SW 1271 (cell line): Measurements from ENCODE around the gene PTPRG.

ENCODE experiments used
- DNase-seq, 2 experiments: peaks; one replicate each; lab custom pipeline; 2025; lab: John Stamatoyannopoulos, UW

Gene PTPRG

GRCh38 chr3:61589856-61590255 is 28.5 kb downstream of the PTPRG start:
- no peak for DNase-seq

- DNase-seq = no peak
Measured at GRCh38 chr3:61591300-61591699, 29.9 kb downstream of the PTPRG start.

DNA sequence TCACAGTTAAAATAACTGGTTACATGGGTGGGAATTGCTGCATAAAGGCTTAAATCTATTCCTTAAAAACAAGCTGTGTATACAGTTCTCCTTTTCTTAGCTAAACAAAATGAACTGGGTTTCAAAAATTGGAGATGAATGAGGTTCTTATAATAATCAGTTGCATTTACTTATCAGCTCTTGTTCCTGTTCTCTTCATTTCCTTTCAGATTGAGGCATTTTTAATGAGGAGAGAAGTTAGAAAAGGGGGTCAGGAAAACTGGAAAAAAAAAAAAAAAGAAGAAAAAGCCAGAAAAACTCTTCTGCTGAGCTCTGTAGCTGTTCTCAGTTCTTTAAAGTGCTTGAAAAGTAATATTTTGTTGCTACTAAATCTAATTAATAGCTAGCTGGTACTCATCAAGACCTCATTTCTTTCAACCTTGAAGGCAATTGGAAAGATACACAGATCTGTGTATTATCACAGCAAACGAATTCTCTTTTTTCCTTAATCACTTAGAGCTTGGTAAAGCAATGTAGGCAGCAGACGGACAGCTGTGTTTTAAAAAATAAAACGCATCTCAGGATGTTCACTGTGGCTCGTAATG is 32.2 kb downstream of the PTPRG start:
- DNase-seq = no peak

DNA sequence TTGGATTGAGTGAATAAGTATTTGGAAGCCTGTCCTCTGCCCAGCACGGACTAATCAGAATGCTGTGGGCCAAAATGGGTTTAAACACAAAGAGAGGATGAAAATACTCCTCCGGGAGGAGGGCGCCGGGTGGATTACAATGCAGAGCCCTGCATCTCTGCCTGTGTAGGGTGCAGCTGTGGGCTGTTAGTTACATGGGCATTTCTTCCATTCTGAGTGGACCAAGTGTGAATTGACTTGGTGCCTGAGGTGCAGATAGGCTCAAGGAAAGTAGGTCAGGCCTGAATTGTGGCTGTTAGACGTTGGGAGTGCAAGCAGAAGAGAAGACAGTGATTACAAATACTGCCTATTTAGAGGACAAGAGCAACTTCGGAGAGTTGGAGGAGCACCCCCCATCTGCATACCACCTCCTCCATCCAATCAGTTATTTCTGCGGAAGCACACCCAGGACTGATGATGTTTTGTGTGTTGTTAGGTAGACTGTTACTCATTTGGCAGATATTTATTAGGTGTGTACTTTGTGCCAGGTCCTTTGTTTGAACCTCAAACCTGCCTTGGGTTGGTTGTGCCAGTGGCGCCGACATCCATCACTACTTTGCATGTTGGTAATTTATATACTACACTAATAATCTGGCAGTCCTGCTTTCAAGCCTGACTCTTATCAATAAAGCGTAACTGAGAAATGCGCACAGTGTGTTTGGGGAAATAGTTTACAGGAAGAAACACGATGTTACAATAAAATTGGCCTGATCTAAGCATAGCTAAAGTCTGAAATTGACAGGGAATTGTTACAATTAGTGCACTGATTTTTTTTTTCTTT is 33.0 kb downstream of the PTPRG start:
- DNase-seq = no peak

- no peak for DNase-seq
Measured at GRCh38 chr3:61594964-61595285, 33.6 kb downstream of the PTPRG start.

DNA sequence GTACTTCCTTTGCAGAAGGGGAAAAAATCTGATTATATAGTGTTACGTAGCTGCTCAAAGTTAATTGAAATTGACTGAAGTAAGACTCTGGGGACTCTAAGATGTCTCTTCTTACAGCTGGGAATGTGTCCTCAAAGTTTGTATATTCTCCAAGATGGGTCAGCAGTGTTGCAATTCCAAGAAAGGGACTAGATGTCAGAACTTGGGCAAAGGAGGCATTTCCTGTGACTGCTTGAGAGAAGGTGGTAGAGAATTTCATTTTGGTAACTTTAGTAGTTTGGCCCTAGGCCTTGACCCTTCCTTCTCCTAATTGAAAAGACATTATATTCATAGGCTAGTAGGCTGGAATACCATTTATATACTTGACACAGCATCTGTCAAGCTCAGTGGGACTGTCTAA is 33.9 kb downstream of the PTPRG start:
- no peak for DNase-seq

- DNase-seq = no peak
Measured at GRCh38 chr3:61595826-61596225, 34.5 kb downstream of the PTPRG start.

- DNase-seq = no peak
Measured at GRCh38 chr3:61597906-61598305, 36.5 kb downstream of the PTPRG start.

DNA sequence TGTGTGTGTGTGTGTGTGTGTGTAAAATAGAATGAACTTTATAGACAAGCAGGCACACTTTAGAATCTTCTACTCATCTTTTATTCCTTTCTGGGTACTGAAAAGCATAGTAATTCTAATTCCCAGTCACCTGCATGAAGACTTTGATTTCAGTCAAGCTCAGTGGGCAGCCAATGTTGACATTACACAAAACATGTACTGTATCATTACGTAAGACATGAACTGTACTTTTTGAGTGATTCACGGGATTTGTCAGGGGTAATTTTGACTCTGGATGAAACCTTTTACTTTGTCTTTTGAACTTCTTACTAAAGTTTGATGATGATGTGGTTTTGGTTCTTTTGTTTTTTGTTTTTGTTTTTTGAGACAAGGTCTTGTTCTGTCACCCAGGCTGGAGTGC is 38.8 kb downstream of the PTPRG start:
- DNase-seq = no peak

GRCh38 chr3:61601831-61602230 is 40.5 kb downstream of the PTPRG start:
- DNase-seq = no peak

DNA sequence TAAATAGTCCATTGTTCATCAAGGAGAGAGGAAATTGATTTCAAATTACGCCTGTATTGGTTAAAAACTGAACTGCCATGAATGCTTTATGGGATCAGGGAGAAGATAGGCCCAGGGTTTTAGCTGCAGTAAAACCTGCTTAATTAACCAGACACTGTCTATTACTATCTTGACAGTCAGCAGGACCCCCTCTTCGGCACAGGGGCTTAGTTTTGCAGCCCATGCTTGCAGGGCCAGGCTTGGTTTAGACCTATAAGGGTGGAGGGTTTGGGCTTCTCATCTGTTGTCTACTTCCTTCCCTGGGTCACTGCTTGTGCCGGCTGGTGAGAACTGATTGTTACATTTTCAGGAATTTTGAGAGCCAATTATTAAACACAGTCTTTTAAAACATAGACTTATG is 41.1 kb downstream of the PTPRG start:
- no peak for DNase-seq

GRCh38 chr3:61605589-61606175 is 44.3 kb downstream of the PTPRG start:
- no peak for DNase-seq

DNA sequence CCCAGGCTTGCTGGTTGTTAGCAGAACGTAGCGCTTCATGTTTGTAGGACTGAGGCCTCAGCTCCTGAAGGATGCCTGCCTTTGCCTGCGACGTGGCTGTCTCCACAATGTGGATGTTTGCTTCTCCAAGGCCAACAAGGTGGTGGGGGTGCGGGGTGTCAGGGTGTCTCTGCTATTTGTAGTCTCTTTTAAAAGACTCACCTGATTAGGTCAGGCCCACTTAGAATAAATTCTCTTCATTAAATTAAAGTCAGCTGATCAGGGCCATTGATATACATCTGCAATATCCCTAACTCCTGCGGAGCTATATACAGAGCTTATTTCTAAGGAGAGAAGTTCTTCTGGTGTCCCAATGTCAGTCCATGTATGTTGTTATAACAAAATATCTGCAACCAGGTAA is 44.8 kb downstream of the PTPRG start:
- no peak for DNase-seq

DNA sequence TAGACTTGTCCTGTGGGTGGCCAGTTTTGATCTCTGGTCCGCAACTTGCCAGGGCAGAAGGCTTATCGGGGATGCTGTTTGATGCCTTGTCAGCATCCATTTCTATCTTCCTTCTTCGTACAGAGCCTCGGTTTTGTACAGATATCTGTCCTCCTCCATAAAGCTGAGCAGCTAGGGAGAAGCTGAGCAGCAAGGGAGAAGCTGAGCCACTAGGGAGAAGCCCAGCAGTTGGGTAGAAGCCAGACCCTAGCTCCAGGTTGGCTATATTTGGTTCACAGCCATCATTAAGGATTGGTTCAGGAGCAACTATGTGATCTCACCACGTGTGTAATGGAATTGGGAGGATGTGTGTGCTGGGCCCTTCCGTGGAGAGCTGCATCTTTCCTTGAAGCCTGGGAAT is 46.7 kb downstream of the PTPRG start:
- DNase-seq = no peak

DNA sequence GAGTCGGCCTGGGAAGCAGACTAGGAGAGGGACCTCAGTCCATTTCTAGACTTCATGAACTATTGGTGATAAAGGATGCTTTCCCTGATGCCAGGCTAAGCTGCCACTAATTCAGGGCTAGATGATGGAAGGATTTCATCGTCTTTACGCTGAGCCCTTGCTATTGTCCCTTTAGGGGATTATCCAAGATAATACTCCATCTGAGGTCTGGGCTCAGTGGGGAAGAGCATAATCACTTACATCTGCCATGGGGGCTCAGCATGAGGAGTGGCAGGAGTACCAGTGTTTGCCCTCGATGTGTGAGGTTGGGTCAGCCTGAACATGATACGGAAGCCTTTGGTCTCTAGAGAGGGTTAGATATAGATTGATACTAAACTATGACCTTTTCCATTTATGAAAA is 47.3 kb downstream of the PTPRG start:
- no peak for DNase-seq

DNA sequence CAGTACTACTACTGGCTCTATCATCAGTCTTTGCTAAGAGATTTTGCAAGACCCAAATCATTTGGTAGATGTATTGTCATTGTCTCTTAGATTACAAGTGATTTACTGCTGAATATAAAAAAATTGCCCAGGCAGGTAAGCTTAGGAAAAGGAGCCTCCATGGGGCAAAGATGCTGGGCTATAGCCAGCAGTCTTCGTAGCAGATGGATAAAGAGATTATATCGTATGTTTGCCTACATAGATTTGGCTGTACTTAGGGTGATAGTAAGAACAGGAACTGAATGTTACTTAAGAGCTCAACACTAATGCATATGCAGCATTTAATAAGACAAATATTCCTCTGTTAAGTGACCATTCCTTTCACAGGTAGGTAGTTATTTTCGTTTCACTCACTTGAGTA is 48.9 kb downstream of the PTPRG start:
- DNase-seq = no peak

- no peak for DNase-seq
Measured at GRCh38 chr3:61612211-61613194, 51.1 kb downstream of the PTPRG start.

DNA sequence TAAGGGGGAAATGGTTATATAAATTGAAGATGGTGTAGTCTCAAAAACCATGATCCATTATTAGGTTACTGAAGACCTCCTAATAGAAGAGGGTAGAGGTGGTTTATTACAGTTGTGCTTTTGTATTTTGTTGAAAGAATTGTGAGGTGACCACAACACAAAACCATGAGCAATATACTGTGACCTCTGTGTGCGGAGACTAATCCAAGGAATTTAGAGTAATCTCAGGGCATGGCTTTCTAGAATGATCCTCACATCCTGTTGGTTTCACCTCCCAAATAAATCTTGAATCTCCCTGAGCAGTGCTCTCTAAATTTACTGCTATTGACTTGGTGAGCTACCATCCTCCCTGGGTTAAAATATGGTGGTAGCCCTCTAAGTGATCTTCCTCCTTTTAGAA is 52.3 kb downstream of the PTPRG start:
- no peak for DNase-seq

DNA sequence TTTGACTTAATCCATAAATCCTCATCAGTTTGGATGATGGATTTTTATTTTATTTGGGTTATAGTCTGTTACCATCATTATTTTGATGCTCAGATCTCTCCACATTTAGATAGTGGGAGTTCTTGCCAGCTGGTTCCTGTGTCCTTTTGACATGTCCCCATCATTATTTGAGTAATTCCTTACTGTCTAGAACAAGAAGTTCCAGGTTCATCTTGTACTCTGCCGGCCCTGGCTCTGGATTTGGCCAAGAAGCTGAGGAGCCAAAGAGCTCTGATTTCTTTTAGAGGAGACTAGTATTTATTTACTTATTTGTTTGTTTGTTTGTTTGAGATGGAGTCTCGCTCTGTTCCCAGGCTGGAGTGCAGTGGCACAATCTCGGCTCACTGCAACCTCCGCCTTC is 54.3 kb downstream of the PTPRG start:
- DNase-seq = no peak

- no peak for DNase-seq
Measured at GRCh38 chr3:61616586-61616985, 55.2 kb downstream of the PTPRG start.

GRCh38 chr3:61617041-61617440 is 55.7 kb downstream of the PTPRG start:
- no peak for DNase-seq

DNA sequence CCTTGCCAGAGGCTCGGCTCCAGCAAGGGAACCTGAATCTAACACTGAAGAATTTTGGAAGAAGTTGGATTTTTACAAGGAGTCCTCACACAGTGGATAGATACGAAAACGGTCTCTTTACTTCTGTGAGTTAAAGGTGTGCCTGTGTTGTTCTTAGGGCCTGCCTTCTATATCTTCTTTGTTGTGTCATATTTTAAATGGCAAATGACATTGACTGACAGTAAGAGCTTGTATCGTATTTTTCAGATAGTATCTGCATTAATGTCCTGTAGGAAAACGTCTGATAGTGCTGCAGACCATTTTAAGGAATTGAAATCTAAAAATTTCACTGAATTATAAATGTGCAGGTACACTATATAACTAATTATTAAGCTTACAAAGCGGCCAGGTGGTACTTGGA is 56.3 kb downstream of the PTPRG start:
- DNase-seq = no peak

DNA sequence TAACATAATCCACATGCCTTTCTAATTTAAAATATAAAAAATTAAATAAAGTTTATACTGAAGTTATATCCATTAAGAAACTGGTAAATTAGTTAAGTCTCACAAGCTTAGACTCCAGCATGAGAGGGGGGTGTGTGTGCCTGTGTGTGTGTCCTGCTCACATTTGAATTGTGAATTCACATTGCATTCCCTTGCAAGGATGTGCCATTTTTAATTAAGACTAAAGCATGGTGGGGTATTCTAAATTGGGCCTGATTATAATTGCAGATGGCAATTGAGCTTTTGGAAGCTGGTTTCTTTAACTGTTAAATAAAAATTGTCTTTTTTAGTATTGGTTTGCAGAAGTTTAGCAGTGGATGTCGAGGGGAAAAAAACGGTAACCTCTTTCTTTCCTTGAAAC is 56.9 kb downstream of the PTPRG start:
- no peak for DNase-seq
